Adipocyte (in vitro differentiated cells): Measurements from ENCODE around the gene SYT13.

Experiments
- DNase-seq: peaks from one replicate; pipeline ENCODE4 v3.0.0-alpha.2; 2015; ENCODE audit warnings: low read depth
- H3K27me3 ChIP-seq: replicated peaks from 2 replicates; pipeline ENCODE4 v1.7.0; 2013; ENCODE audit warnings: mild to moderate bottlenecking, low read length, moderate library complexity; ENCODE audit not compliant: control insufficient read depth, insufficient read depth
- H3K36me3 ChIP-seq: 2 replicates; pipeline ENCODE4 v1.7.0; 2013; ENCODE audit warnings: low read length, mild to moderate bottlenecking, moderate library complexity; ENCODE audit not compliant: control insufficient read depth, insufficient read depth, severe bottlenecking
- H3K4me1 ChIP-seq: 2 replicates; pipeline ENCODE4 v1.7.0; 2013; ENCODE audit warnings: mild to moderate bottlenecking, low read length, moderate library complexity; ENCODE audit not compliant: control insufficient read depth, insufficient read depth
- H3K4me3 ChIP-seq: 2 replicates; pipeline ENCODE4 v1.7.0; 2013; ENCODE audit warnings: mild to moderate bottlenecking, low read length, moderate library complexity
- H3K9ac ChIP-seq: 2 replicates; pipeline ENCODE4 v1.7.0; 2013; ENCODE audit warnings: mild to moderate bottlenecking, low read length, moderate library complexity
- H3K9me3 ChIP-seq: 2 replicates; pipeline ENCODE4 v1.7.0; 2013; ENCODE audit warnings: mild to moderate bottlenecking, low read length, moderate library complexity; ENCODE audit not compliant: control insufficient read depth

Gene SYT13

GRCh38 chr11:45285930-45286632 is at the start of gene SYT13:
TSS of gene SYT13 (minus strand) at chr11:45286341. CDS start at chr11:45286207, 134 bp downstream.
- peaks cover 19% of the 10 kb centered on the region for H3K9me3 ChIP-seq
- H3K9ac ChIP-seq, result no peak within 1 kb of the TSS
- peaks cover 62% of the 10 kb centered on the region for H3K27me3 ChIP-seq
- DNase-seq, result peak; percentile 6
- no peak within 1 kb of the TSS for H3K4me3 ChIP-seq
- H3K36me3 ChIP-seq, result no peaks in the 10 kb centered on the region
- no peaks in the 10 kb centered on the region for H3K4me1 ChIP-seq

DNA sequence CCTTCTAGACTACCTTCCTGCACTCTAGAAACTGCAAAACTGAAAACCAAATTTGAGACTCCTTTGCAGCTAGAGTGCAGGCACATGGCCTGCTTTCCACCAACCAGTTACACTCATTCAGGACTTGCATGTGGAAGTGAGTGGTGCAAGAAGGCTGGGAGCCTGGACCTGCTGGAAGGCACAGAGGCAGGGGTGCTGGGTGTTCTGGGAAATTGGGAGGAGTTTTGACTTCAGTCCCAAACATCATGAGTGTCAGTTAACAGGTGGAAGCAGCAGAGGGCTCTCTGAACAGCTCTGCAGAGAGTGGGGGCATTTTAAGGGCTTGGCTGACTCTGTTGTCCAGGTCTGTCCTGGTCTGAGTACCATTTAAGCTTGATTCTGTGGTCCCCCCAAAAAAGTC is 49.3 kb upstream of the SYT13 start:
- Histone ChIP-seq H3K27me3 (peaks cover 58% of the 10 kb centered on the region), H3K9ac (no peak overlapping the region), H3K4me1 (peaks cover 8% of the 10 kb centered on the region), H3K9me3 (peaks cover 3% of the 10 kb centered on the region), H3K4me3 (no peak overlapping the region), H3K36me3 (no peaks in the 10 kb centered on the region)
- no peak for DNase-seq

- Histone ChIP-seq H3K27me3 (peaks cover 60% of the 10 kb centered on the region), H3K36me3 (no peaks in the 10 kb centered on the region)
- no peak for DNase-seq
Observed at GRCh38 chr11:45334836-45335235, 48.7 kb upstream of the SYT13 start.

GRCh38 chr11:45334410-45334809 is 48.3 kb upstream of the SYT13 start:
- no peak for DNase-seq
- H3K4me1 ChIP-seq, result peaks cover 5% of the 10 kb centered on the region
- H3K4me3 ChIP-seq, result no peak overlapping the region
- no peaks in the 10 kb centered on the region for H3K36me3 ChIP-seq
- H3K9ac ChIP-seq, result no peak overlapping the region
- peaks cover 56% of the 10 kb centered on the region for H3K27me3 ChIP-seq
- H3K9me3 ChIP-seq, result peaks cover 3% of the 10 kb centered on the region

More at GRCh38 chr11:45334836-45335235, 48.7 kb upstream of the SYT13 start:
- Histone ChIP-seq H3K9me3 (peaks cover 3% of the 10 kb centered on the region), H3K9ac (no peak overlapping the region), H3K4me1 (peaks cover 7% of the 10 kb centered on the region), H3K4me3 (no peak overlapping the region)

DNA sequence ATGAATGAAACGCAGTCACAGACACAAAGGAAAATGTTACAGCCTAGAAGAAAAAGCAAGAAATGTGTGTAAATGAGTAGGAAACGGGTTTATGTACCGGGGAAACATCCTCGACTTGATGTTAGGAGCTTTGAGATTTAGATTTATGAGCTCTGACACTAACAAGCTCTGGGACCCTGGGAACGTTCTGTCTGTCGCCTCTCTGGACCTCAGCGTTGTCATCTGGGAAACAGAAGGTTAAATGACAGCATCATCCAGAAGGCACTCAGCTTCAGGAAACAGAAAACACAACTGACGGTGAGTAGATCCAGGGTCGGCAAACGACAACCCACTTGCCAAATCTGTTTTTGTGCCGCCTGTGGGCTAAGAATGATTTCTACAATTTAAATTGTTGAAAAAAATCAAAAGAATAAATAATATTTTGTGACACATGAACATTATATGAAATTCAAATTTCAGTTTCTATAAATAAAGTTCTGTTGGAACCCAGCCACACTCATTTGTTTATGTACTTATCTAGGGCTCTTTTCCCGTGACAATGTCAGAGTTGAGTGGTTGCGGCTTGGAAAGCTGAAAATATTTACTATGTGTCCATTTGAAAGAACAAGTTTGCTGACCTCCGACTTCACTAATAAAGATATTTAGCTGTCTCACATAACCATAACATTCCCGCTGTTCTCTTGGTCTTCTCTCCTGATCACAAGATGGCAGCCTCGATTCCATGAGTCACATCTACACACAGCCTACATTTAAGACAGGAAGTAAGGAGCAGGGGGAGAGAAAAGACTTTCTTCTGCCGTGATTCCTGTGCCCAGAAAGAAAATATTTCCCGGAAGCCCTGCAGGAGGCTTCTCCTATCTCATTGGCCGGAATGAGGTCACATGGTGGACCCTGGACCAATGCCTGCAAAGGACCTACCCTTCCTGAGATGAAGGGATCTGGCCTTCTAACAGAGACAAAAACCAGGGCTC is 47.1 kb upstream of the SYT13 start:
- Histone ChIP-seq H3K9ac (no peak overlapping the region), H3K36me3 (no peaks in the 10 kb centered on the region), H3K9me3 (peaks cover 3% of the 10 kb centered on the region), H3K4me3 (no peak overlapping the region), H3K27me3 (peaks cover 57% of the 10 kb centered on the region), H3K4me1 (peaks cover 5% of the 10 kb centered on the region)
- DNase-seq, result peak; percentile 22

DNA sequence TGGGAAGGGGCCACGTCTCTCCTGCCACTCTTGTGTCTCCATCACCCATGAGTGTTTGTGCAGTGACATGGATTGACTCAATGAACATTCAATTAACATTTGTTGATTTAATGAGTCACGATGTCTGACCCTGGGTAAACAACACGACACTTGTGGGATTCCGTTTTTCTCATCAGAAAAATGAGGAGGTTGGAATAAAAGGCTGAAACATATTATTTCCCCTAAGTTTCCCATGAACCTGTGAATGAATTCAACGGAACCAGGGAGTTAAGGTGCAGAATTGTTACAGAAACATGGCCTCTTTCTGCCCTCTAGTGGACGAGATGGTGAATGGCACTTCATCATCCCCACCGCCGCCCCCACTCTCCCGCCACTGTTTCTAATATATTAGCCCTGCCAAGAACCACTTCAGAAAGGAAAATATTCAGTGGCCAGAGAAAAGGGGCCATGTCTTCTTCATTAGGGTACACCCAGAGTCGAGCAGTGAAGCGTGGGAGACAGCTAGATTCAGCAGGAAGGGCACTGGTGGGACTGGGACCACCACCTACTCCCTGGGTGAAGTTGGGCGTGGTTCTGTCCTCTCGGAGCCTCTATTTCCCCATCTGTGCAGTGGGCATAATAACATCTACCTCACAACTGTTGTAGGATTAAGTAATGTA is 46.3 kb upstream of the SYT13 start:
- H3K4me3 ChIP-seq, result no peak overlapping the region
- H3K27me3 ChIP-seq, result peaks cover 60% of the 10 kb centered on the region
- H3K9me3 ChIP-seq, result peaks cover 12% of the 10 kb centered on the region
- peak; percentile 65 for DNase-seq
- H3K4me1 ChIP-seq, result peaks cover 5% of the 10 kb centered on the region
- no peaks in the 10 kb centered on the region for H3K36me3 ChIP-seq
- H3K9ac ChIP-seq, result no peak overlapping the region

- H3K9me3 ChIP-seq, result peaks cover 18% of the 10 kb centered on the region
- no peak for DNase-seq
- no peak overlapping the region for H3K9ac ChIP-seq
- H3K36me3 ChIP-seq, result no peaks in the 10 kb centered on the region
- no peak overlapping the region for H3K4me3 ChIP-seq
- H3K27me3 ChIP-seq, result peaks cover 62% of the 10 kb centered on the region
- H3K4me1 ChIP-seq, result peaks cover 5% of the 10 kb centered on the region
Observed at GRCh38 chr11:45331839-45332238, 45.7 kb upstream of the SYT13 start.

GRCh38 chr11:45328726-45329125 is 42.6 kb upstream of the SYT13 start:
- Histone ChIP-seq H3K9me3 (peaks cover 26% of the 10 kb centered on the region), H3K4me1 (peaks cover 5% of the 10 kb centered on the region), H3K36me3 (no peaks in the 10 kb centered on the region), H3K4me3 (no peak overlapping the region), H3K27me3 (peaks cover 63% of the 10 kb centered on the region), H3K9ac (no peak overlapping the region)
- no peak for DNase-seq

DNA sequence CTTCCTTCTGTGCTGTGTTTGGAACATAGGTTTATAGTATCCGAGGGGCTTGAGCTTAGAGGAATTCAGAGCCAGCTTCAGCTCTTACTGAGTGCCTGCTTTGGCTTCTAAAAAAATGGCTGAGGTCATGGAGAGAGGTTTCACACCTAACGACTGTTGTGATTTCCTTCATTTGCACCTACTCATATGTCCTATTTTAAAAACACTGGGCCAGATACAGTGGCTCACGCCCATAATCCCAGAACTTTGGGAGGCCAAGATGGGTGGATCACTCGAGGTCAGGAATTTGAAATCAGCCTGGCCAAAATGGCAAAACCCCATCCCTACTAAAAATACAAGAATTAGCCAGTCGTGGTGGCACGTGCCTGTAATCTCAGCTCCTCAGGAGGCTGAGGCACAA is 38.3 kb upstream of the SYT13 start:
- Histone ChIP-seq H3K9ac (no peak overlapping the region), H3K36me3 (no peaks in the 10 kb centered on the region), H3K4me3 (no peak overlapping the region), H3K9me3 (peaks cover 26% of the 10 kb centered on the region), H3K27me3 (peaks cover 69% of the 10 kb centered on the region), H3K4me1 (no peaks in the 10 kb centered on the region)
- no peak for DNase-seq

- Histone ChIP-seq H3K36me3 (no peaks in the 10 kb centered on the region), H3K9ac (no peak overlapping the region), H3K4me3 (no peak overlapping the region), H3K27me3 (peaks cover 67% of the 10 kb centered on the region), H3K9me3 (peaks cover 32% of the 10 kb centered on the region), H3K4me1 (no peaks in the 10 kb centered on the region)
- DNase-seq, result no peak
Observed at GRCh38 chr11:45323601-45324249, 37.6 kb upstream of the SYT13 start.
